Measurements from ENCODE around the gene CORO2A. TPM values are rescaled to one million over a fixed set of nuclear protein-coding genes. Genes with fewer than 3 reads are reported as not detected.
"Not testable (repeated sequence)": the region's sequence is repeated elsewhere in the genome, so short reads cannot be mapped to it uniquely, and the experiment has no call there.

Gene CORO2A
- total RNA-seq, 1 donor from 2014 or later = 0.78 TPM

DNA sequence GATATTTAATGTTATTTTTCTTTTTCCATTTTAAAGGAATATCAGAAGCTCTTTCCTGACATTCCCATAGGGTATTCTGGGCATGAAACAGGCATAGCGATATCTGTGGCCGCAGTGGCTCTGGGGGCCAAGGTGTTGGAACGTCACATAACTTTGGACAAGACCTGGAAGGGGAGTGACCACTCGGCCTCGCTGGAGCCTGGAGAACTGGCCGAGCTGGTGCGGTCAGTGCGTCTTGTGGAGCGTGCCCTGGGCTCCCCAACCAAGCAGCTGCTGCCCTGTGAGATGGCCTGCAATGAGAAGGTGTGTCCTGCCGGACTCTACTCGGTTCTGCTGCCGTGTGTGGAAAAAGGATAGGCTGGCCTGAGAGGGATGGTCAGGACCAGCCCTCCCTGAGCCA lies 111.7 kb downstream of the CORO2A start:
- Mint-ChIP-seq H3K27ac (no peak overlapping the region), H3K4me3 (no peak overlapping the region), H3K27me3 (no peaks in the 10 kb centered on the region), H3K36me3 (ENCODE audit: low read depth) (peaks cover 66% of the 10 kb centered on the region), H3K9me3 (no peaks in the 10 kb centered on the region), H3K4me1 (peaks cover 3% of the 10 kb centered on the region)
- CTCF ChIA-PET = no interaction called here
- intact Hi-C loops (cut with micrococcal nuclease) = no loop called here
- DNase-seq = no peak
- POLR2A ChIA-PET = no interaction called here
- ATAC-seq (ENCODE audit: low read depth) = no peak
- TF ChIP-seq CTCF (IDR thresholded peaks at IDR 0.05) = no peak

DNA sequence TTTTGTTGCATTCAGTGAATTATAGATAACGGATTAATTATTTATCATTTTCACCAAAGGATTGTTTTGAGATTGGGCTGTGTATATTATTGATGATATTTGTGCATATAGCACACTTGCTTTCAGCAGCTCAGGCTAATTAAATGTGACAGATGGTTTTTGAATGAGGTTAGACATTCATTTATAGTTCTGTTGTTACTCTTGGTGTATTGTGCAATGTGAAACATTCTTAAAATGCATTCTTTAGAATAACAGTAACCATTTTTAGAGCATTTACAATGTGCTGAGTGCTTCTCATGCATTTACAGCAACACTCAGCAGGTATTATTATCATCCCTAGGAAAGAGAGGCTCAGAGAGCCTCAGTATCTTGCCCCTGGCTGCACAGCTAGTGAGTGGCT lies 112.1 kb downstream of the CORO2A start:
- no peak for ATAC-seq (ENCODE audit: low read depth)
- TF ChIP-seq CTCF (IDR thresholded peaks at IDR 0.05) = no peak
- Mint-ChIP-seq H3K27me3 (no peaks in the 10 kb centered on the region), H3K9me3 (no peaks in the 10 kb centered on the region), H3K27ac (no peak overlapping the region), H3K4me1 (no peaks in the 10 kb centered on the region), H3K4me3 (no peak overlapping the region), H3K36me3 (ENCODE audit: low read depth) (peaks cover 62% of the 10 kb centered on the region)
- no peak for DNase-seq
- intact Hi-C loops (cut with micrococcal nuclease) = no loop called here
- CTCF ChIA-PET = no interaction called here
- POLR2A ChIA-PET = no interaction called here

- H3K27ac Mint-ChIP-seq = no peak overlapping the region
- peaks cover 53% of the 10 kb centered on the region for H3K36me3 Mint-ChIP-seq (ENCODE audit: low read depth)
- H3K9me3 Mint-ChIP-seq = no peaks in the 10 kb centered on the region
- ATAC-seq (ENCODE audit: low read depth) (no peak), DNase-seq (no peak)
- H3K4me1 Mint-ChIP-seq = peaks cover 6% of the 10 kb centered on the region
- no peak overlapping the region for H3K4me3 Mint-ChIP-seq
- CTCF ChIA-PET = interaction anchor here (1.3 kb wide), 1 partner anchor 185 kb away, joined by 4 read pairs; no protein-coding TSS in a partner anchor
- POLR2A ChIA-PET = interaction anchor here (0.6 kb wide), 1 partner anchor 179 kb away, joined by 11 read pairs; no protein-coding TSS in a partner anchor
- no peak for TF ChIP-seq CTCF (IDR thresholded peaks at IDR 0.05)
- intact Hi-C loops (cut with micrococcal nuclease) = no loop called here
- H3K27me3 Mint-ChIP-seq = no peaks in the 10 kb centered on the region
These were observed 113.5 kb downstream of the CORO2A start for GRCh38 chr9:98078895-98079294.

DNA sequence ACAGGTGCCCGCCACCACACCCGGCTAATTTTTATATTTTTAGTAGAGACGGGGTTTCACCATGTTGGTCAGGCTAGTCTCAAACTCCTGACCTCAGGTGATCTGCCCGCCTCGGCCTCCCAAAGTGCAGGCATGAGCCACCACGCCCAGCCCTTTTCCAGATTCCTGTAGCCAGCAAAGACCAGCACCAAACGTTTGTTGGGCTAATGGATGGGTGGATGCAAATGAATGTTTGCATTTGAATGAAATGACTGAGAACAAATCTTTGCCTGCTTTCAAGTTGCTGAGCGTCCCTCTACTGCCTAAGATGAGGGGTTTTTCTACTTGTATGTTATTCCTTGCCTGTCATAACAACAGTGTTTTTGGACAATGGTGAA lies 115.9 kb downstream of the CORO2A start:
- H3K27me3 Mint-ChIP-seq; H3K9me3 Mint-ChIP-seq; H3K4me3 Mint-ChIP-seq; ATAC-seq (ENCODE audit: low read depth); H3K4me1 Mint-ChIP-seq; intact Hi-C loops (cut with micrococcal nuclease); DNase-seq; CTCF ChIA-PET; H3K27ac Mint-ChIP-seq: not testable (repeated sequence)
- peaks cover 32% of the 10 kb centered on the region for H3K36me3 Mint-ChIP-seq (ENCODE audit: low read depth)
- POLR2A ChIA-PET = interaction anchor here (1.1 kb wide), 1 partner anchor 20 kb away, joined by 4 read pairs; the partner anchor contains the start of gene NANS

- intact Hi-C loops (cut with micrococcal nuclease) = no loop called here
- Mint-ChIP-seq H3K4me1 (peaks cover 6% of the 10 kb centered on the region), H3K4me3 (no peak overlapping the region), H3K9me3 (no peaks in the 10 kb centered on the region), H3K27ac (no peak overlapping the region), H3K27me3 (no peaks in the 10 kb centered on the region), H3K36me3 (ENCODE audit: low read depth) (peaks cover 21% of the 10 kb centered on the region)
- TF ChIP-seq CTCF (IDR thresholded peaks at IDR 0.05) = no peak
- no peak for ATAC-seq (ENCODE audit: low read depth)
- POLR2A ChIA-PET = no interaction called here
- DNase-seq = no peak
- CTCF ChIA-PET = interaction anchor here (0.6 to 2.9 kb wide), 4 partner anchors 114 to 188 kb away, joined by 3 to 26 read pairs (median 3); no protein-coding TSS in a partner anchor
These were observed 117.1 kb downstream of the CORO2A start for GRCh38 chr9:98075332-98075805.

Data from activated B cell treated with CpG ODN at 0.5 μM for 24 hours (primary cell).